ENCODE data around the gene UTS2R.
"Not testable (repeated sequence)": the region's sequence is repeated elsewhere in the genome, so short reads cannot be mapped to it uniquely, and the experiment has no call there.

The UTS2R gene

DNA sequence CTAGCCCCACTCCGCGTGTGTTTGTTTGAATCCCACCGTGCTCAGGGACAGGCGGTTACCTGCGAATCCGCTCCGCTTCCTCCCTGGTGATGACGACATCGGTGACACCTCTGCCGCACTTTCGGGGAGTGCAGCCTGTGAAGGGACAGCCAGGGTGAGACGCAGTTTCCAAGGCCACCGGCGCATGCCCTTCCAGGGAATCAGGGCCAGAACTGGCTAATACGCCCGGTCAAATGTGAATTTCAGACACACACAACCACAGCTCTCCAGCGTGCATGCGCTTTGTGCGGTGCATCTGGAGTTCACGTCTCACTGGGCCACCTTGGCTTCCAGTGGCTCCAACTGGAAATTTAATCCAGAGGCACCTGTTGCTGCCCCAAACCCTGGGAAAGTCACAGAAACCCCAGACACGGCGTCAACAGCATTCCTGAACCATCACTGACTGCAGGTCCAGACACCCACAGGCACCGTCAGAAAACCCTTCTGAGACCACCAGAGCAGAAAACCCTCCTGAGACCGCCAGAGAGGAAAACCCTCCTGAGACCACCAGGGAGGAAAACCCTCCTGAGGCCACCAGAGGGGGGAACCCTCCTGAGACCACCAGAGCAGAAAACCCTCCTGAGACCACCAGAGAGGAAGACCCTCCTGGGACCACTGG lies 40.0 kb downstream of the UTS2R start:
- DNase-seq, result no peak

DNA sequence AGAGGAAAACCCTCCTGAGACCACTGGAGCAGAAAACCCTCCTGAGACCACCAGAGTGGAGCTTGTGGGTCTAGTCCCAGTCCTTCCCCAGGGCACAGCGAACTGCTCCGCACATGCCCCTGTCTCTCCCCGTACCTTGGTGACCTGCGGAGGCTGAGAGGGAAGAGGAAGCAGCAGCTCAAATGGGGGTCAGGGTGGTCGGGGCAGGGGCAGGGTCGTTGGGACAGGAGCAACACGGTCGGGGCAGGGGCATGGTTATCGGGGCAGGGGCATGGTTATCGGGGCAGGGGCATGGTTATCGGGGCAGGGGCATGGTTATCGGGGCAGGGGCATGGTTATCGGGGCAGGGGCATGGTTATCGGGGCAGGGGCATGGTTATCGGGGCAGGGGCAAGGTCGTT lies 40.5 kb downstream of the UTS2R start:
- DNase-seq, result not testable (repeated sequence)

DNA sequence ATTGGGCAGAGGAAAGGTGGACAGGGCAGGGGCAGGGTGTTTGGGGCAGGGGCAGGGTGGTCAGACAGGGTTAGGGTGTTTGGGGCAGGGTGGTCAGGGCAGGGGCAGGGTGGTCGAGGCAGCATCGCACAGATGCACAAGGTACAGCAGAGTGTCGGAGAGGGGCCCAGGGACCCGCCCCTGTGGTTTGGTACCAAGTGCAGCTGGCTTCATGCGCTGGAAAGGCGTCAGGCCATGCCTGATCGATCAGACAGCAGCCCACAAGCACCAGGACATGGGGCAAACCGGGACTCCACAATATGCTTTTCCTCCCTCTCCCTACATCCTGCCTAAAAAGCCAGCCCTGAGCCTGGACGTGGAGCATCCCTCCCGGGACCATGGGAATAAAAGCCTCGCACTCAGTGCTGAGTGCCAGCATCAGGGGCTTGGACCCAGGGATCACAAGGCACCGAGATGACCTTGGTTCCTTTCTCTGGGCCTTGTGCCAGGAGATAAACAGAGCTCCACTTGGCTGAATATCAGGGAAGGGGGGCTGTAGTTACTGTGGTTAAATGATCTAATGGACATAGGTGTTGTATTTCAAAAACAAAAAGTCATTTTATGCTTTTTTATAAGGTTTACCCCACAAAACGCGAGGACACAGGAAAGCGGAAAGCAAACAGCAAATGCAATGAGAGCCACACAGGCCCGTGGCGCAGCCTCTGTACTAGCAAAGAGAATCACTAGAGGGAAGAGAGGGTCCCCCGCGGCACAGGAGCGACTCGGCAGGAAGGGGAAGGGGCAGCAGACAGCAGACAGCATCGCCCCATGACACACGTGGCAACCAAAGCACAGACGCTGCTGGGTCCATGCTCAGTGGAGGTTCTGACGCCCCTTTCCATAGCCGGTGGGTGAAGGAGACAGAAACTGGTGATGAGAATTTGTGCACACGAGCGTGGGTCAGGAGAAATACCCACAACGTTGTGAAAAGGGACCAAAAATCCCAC lies 41.3 kb downstream of the UTS2R start:
- DNase-seq, result no peak

DNA sequence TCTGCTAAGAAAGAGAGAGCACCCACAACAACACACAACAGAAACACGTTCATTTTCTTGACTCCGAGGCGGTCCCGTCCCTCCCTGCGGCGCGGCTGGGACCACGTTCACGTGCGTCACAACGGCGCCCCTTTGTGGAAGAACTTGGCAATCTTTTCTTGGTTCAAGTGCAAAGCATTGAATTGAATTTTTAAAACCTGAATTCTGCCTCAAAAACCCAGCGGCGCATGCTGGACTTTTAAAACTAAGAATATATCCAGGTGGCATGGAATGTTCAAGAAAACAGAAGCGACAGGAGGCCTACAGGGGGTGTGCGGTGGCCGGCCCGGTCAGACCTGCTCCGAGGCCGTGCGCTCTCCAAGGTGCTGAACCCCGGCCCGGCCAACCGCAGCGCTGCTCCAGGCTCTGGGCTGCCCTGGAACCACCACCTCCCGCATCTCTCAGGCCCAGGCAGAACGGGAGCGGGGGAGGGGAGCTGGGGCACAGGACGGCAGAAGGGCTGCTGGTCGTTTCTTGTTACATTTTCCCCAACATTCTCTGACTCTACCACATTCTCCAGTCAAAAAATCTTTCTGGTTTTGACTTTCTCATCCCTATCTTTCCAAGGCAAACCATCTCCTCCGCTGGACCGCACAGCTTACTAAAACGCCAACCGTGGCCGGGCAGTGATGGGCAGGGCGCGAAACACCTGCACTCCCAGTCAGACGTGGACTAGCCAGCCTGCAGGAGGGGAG lies 43.1 kb downstream of the UTS2R start:
- DNase-seq, result peak; percentile 46

DNA sequence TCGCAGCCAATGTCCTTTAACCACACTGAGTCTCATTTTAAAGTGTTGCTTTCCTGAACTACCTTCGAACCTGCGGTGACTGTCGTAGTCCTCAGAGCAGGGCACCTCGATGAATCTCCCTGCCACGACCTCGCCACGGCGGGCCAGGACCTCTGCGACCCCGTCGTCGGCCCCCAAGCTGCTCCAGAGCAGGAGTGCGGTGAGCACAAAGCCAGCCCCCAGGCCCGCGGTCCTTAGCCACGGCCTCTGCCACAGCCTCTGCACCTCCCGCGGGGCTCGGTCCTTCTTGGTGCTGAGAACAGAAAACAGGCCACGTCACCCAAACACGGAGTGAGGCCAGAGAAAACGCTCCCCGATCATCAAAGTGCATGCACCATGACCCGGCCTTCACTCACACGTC lies 43.8 kb downstream of the UTS2R start:
- no peak for DNase-seq

DNA sequence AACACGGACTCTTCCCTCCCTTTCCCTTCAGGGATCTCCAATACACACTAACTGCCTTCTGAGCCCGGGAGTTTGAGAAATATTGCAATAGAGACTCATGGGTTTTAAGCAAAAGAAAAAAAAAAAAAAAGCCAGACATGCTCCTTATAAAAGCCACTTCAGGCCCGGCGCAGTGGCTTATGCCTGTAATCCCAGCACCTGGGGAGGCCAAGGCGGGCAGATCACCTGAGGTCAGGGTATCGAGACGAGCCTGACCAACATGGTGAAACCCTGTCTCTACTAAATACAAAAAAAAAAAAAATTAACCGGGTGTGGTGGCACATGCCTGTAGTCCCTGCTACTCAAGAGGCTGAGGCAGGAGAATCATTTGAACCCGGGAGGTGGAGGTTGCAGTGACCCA lies 44.2 kb downstream of the UTS2R start:
- DNase-seq, result no peak

DNA sequence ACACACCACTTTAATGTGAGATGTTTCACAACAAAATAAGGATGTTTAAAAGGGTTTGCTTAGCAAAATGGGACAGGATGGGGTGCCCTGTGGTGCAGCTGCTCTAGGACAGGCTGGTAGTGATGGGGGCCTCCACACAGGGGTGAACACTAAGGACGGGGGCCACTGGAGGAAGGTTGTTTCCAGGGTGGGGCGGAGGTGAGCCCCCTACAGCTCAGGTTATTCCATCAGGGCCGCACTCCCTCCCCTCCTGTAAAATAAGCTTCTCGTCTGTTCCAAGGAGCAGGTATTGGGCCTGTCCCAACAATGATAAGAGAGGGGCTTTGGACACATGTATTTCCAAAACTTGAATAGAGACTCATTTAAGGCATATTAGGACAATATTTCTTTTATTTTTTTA lies 44.7 kb downstream of the UTS2R start:
- no peak for DNase-seq

DNA sequence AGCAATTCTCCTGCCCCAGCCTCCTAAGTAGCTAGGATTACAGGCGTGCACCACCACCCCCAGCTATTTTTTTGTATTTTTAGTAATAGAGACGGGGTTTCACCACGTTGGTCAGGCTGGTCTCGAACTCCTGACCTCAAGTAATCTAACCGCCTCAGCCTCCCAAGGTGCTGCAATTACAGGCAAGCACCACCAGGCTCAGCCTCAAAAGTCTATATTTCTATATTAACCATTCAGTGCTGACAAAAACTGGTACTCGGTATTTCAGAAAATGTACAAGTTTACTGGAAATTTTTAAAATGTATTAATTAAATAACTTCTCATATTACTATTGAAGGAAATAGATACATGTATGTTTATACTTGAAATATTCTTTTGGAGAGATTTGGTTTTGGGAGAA lies 45.2 kb downstream of the UTS2R start:
- DNase-seq, result no peak

DNA sequence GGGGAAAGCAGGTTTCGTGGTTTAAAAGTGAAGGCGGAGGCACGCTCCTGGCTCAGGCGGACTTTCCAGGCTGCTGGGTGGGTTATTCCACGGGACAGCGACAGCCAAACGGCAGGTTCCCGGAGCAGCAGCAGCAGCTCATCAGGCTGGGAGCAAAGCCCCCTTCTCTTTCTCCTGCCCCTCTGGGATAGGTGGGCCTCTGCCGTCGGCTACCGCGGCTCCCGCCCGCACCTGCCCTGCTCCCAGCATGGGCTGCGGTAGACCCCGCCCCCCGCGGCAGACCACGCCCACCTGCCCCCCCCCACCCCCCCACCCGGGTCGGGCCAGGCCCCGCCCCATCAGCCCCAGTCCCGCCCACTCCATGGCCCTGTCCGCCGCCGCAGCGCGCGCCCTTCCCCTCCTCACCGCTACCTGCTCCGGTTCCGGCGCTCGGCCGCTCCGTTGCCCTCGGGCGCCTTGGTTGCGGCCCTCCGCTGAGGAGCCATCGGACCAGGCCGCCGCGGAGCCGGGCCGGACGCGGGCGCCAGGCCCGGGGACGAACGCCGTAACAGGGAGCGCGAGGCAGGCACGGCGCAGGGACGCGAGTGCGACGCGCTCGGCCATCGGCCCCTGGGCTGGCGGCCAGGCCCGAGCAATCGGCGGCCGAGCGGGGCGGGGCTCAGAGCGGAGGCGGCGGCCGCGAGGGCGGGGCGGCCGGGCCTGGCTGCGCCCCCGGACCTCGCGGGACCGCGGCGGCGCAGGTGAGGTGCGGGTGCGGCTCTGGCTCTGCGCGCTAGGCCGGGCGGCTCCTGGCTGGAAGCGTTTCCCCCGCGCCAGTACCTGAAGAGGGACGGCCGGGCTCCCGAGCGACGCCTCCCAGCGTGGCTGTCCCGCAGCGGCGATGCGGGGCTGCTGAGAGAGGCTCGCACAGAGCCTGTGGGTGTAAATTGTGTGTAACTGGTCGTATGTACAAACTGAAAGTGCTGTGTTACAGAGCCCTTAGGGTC lies 46.7 kb downstream of the UTS2R start, which contains the start of the genes HEXD and OGFOD3:
Gene HEXD (plus strand): TSS at position 347 of the 986 bp plus-strand sequence. CDS start 1,453 bp downstream, outside the sequence.
Gene OGFOD3 (minus strand): TSS at position 586 of the 986 bp plus-strand sequence. CDS start 101 bp downstream, at position 485.
- DNase-seq, result peak; percentile 68

DNA sequence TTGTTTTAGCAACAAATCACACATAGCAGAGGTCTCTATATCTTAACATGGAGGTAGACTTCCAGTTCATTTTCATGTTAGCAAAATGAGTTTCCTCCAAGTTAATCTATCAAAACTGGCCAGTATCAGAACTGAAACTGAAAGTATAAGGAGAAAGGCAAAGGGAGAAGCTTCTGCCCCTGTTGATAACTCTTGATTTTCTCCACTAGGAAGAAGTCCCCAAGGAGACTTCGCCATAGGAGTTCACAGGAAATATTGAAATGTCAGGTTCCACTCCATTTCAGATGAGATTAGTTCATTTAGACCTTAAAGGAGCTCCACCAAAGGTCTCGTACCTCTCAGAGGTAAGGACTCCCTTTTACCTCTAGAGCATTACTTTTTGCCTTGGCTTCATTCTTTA lies 48.0 kb downstream of the UTS2R start:
- no peak for DNase-seq

DNA sequence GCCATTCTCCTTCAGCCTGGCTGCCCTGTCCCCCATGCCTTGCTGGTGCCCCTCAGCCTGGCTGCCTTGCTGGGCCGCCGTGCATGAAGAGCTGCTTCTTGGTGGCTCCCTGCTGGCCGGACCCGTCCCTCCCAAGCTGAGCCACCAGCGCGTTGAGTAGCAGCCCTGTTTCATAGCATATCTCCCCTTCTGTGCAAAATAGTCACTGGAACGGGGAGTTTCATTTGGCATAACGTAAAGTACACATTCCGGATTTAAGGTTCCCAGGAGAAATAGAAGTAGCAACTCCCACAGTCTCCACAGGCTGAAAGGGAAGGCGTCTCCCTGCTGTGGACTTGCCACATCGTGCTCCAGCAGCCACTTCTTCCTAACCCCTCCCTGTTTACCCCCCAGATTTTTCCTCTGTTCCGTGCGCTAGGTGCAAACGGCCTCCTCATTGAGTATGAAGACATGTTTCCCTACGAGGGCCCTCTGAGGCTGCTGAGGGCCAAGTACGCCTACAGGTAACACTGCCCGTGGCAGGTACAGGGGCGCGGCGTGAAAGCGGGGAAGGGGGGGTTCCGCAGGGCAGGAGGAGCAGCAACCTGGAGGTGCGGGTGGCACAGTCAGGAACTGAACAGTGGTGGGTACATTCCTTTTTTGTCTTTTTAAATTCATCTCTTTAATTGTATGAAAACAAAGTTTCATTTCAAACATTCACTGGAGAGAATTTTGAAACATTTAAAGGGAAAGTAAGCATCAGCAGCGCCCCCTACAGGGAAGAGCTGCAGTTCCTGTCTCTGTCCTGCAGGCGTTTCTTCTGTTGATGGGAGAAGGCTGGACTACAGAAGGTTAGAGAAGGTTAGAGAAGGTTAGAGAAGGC lies 52.7 kb downstream of the UTS2R start:
- no peak for DNase-seq

DNA sequence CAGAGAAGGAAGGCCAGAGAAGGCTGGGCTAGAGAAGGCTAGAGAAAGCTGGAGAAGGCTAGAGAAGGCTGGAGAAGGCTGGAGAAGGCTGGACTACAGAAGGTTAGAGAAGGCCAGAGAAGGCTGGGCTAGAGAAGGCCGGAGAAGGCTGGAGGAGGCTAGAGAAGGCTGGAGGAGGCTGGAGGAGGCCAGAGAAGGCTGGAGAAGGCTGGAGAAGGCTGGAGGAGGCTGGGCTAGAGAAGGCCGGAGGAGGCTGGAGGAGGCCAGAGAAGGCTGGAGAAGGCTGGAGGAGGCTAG lies 53.2 kb downstream of the UTS2R start:
- no peak for DNase-seq
